Measurements from ENCODE around the gene RIMBP3B. TPM values are rescaled to one million over a fixed set of nuclear protein-coding genes. Genes with fewer than 3 reads are reported as not detected.
"Not testable (repeated sequence)": the region's sequence is repeated elsewhere in the genome, so short reads cannot be mapped to it uniquely, and the experiment has no call there.

Gene RIMBP3B
- polyA plus RNA-seq: under 1 TPM in 1 of 3 donors, not detected in 2; 0.08 TPM

- WGBS, 3 donors: no CpG with 5 or more reads among the region's 91 CpGs
- H3K27ac ChIP-seq (ENCODE audit: low read depth, low read length): not testable (repeated sequence)
Measured at GRCh38 chr22:21383701-21384467, at the start of gene RIMBP3B. Gene RIMBP3B, plus strand, starts transcription at chr22:21383751. Its CDS starts 108 bp downstream, at chr22:21383859.

- 88 to 89% (median 89%) methylated on average over 11 of the region's 12 CpGs for WGBS, 3 donors
- H3K27ac ChIP-seq (ENCODE audit: low read depth, low read length): not testable (repeated sequence)
Measured at GRCh38 chr22:21357527-21357926, 26.0 kb upstream of the RIMBP3B start.

- 5% methylated on average over 9 of the region's 59 CpGs; no CpG with 5 or more reads in 2 of the 3 donors for WGBS, 3 donors
- H3K27ac ChIP-seq (ENCODE audit: low read depth, low read length): not testable (repeated sequence)
Measured at GRCh38 chr22:21360525-21360924, 23.0 kb upstream of the RIMBP3B start.

GRCh38 chr22:21362473-21362872 is 21.1 kb upstream of the RIMBP3B start:
- WGBS, 3 donors: no CpG with 5 or more reads among the region's 4 CpGs
- H3K27ac ChIP-seq (ENCODE audit: low read depth, low read length): not testable (repeated sequence)

- 14 to 56% (median 20%) methylated on average over 1 to 2 of the region's 5 CpGs for WGBS, 3 donors
Measured at GRCh38 chr22:21363061-21363460, 20.5 kb upstream of the RIMBP3B start.

GRCh38 chr22:21363803-21364202 is 19.7 kb upstream of the RIMBP3B start:
- not testable (repeated sequence) for H3K27ac ChIP-seq (ENCODE audit: low read depth, low read length)
- 59 to 100% (median 66%) methylated on average over 2 to 9 of the region's 11 CpGs for WGBS, 3 donors

More at GRCh38 chr22:21363061-21363460, 20.5 kb upstream of the RIMBP3B start:
- H3K27ac ChIP-seq (ENCODE audit: low read depth, low read length): not testable (repeated sequence)

GRCh38 chr22:21364362-21364761 is 19.2 kb upstream of the RIMBP3B start:
- H3K27ac ChIP-seq (ENCODE audit: low read depth, low read length): not testable (repeated sequence)
- WGBS, 3 donors: no CpG with 5 or more reads among the region's 11 CpGs

GRCh38 chr22:21365337-21365736 is 18.2 kb upstream of the RIMBP3B start:
- 40 to 82% (median 50%) methylated on average over 1 of the region's 4 CpGs for WGBS, 3 donors
- H3K27ac ChIP-seq (ENCODE audit: low read depth, low read length): not testable (repeated sequence)

- not testable (repeated sequence) for H3K27ac ChIP-seq (ENCODE audit: low read depth, low read length)
- WGBS, 3 donors: 90 to 97% (median 95%) methylated on average over 3 of the region's 12 CpGs
Measured at GRCh38 chr22:21368603-21369310, 14.8 kb upstream of the RIMBP3B start.

GRCh38 chr22:21375880-21376279 is 7.7 kb upstream of the RIMBP3B start:
- H3K27ac ChIP-seq (ENCODE audit: low read depth, low read length): not testable (repeated sequence)
- WGBS, 3 donors: no CpG with 5 or more reads among the region's 4 CpGs

GRCh38 chr22:21384468-21385357 is 1.2 kb downstream of the RIMBP3B start:
- H3K27ac ChIP-seq (ENCODE audit: low read depth, low read length): not testable (repeated sequence)
- WGBS, 3 donors: no CpG with 5 or more reads among the region's 79 CpGs

GRCh38 chr22:21389480-21389879 is 5.9 kb downstream of the RIMBP3B start:
- not testable (repeated sequence) for H3K27ac ChIP-seq (ENCODE audit: low read depth, low read length)
- no CpG with 5 or more reads among the region's 7 CpGs for WGBS, 3 donors

- H3K27ac ChIP-seq (ENCODE audit: low read depth, low read length): not testable (repeated sequence)
- no CpG with 5 or more reads among the region's 9 CpGs for WGBS, 3 donors
Measured at GRCh38 chr22:21390013-21390412, 6.5 kb downstream of the RIMBP3B start.

- WGBS, 3 donors: no CpG with 5 or more reads among the region's 7 CpGs
- H3K27ac ChIP-seq (ENCODE audit: low read depth, low read length): not testable (repeated sequence)
Measured at GRCh38 chr22:21394613-21395012, 11.1 kb downstream of the RIMBP3B start.

- not testable (repeated sequence) for H3K27ac ChIP-seq (ENCODE audit: low read depth, low read length)
- WGBS, 3 donors: no CpG with 5 or more reads among the region's 21 CpGs
Measured at GRCh38 chr22:21401197-21401969, 17.8 kb downstream of the RIMBP3B start.

GRCh38 chr22:21402763-21403314 is 19.3 kb downstream of the RIMBP3B start:
- WGBS, 3 donors: 92 to 100% methylated on average over 1 of the region's 5 CpGs; no CpG with 5 or more reads in 1 of the 3 donors

GRCh38 chr22:21407139-21407538 is 23.6 kb downstream of the RIMBP3B start:
- WGBS, 3 donors: 100% methylated on average over 1 of the region's 1 CpG; no CpG with 5 or more reads in 2 of the 3 donors
- not testable (repeated sequence) for H3K27ac ChIP-seq (ENCODE audit: low read depth, low read length)

More at GRCh38 chr22:21402763-21403314, 19.3 kb downstream of the RIMBP3B start:
- not testable (repeated sequence) for H3K27ac ChIP-seq (ENCODE audit: low read depth, low read length)

- not testable (repeated sequence) for H3K27ac ChIP-seq (ENCODE audit: low read depth, low read length)
- 100% methylated on average over 1 of the region's 4 CpGs; no CpG with 5 or more reads in 1 of the 3 donors for WGBS, 3 donors
Measured at GRCh38 chr22:21407792-21408191, 24.2 kb downstream of the RIMBP3B start.
